Nucleus accumbens (tissue), 56 donors: ENCODE measurements around the gene DCPS.

ENCODE experiments used
- DNase-seq, 56 donors: peaks; one replicate each; lab custom pipeline; 2025; lab: John Stamatoyannopoulos, UW

The DCPS gene

GRCh38 chr11:126327281-126328000 lies 23.6 kb downstream of the DCPS start:
- DNase-seq = no peak

- no peak for DNase-seq
Measured at GRCh38 chr11:126328001-126328390, 24.1 kb downstream of the DCPS start.

- no peak for DNase-seq
Measured at GRCh38 chr11:126328444-126328843, 24.6 kb downstream of the DCPS start.

- DNase-seq = no peak
Measured at GRCh38 chr11:126328938-126329643, 25.2 kb downstream of the DCPS start.

GRCh38 chr11:126329644-126330211 lies 25.9 kb downstream of the DCPS start:
- DNase-seq = no peak

GRCh38 chr11:126331286-126331685 lies 27.4 kb downstream of the DCPS start:
- DNase-seq = no peak

- peak in 15 of 56 donors; percentile 10 to 83 (median 22) for DNase-seq
Measured at GRCh38 chr11:126332221-126332711, 28.4 kb downstream of the DCPS start.

GRCh38 chr11:126333142-126333541 lies 29.3 kb downstream of the DCPS start:
- no peak for DNase-seq

- no peak for DNase-seq
Measured at GRCh38 chr11:126334659-126335462, 31.0 kb downstream of the DCPS start.

- no peak for DNase-seq
Measured at GRCh38 chr11:126335463-126335760, 31.6 kb downstream of the DCPS start.

- no peak for DNase-seq
Measured at GRCh38 chr11:126336138-126336541, 32.3 kb downstream of the DCPS start.

GRCh38 chr11:126336671-126337101 lies 32.8 kb downstream of the DCPS start:
- no peak for DNase-seq

- no peak for DNase-seq
Measured at GRCh38 chr11:126337126-126337473, 33.2 kb downstream of the DCPS start.

- no peak for DNase-seq
Measured at GRCh38 chr11:126337474-126338241, 33.8 kb downstream of the DCPS start.

- no peak for DNase-seq
Measured at GRCh38 chr11:126338346-126339055, 34.6 kb downstream of the DCPS start.

GRCh38 chr11:126339073-126339862 lies 35.4 kb downstream of the DCPS start:
- DNase-seq = no peak

GRCh38 chr11:126339863-126340434 lies 36.1 kb downstream of the DCPS start:
- DNase-seq = no peak

GRCh38 chr11:126340960-126341606 lies 37.2 kb downstream of the DCPS start:
- no peak for DNase-seq
